ENCODE results near the gene DPEP2. TPM values are rescaled to one million over a fixed set of nuclear protein-coding genes. Genes with fewer than 3 reads are reported as not detected.

Gene DPEP2
- total RNA-seq, 1 donor, result not detected

- DNase-seq (ENCODE audit: insufficient read length, low spot score, missing footprints), result peak; percentile 84
- H3K4me3 ChIP-seq (ENCODE audit: insufficient read depth, low read length), result no peak overlapping the region
- no peaks in the 10 kb centered on the region for H3K27me3 ChIP-seq (ENCODE audit: insufficient read depth, low read length)
- no peaks in the 10 kb centered on the region for H3K79me2 ChIP-seq (ENCODE audit: insufficient read depth, low read length)
- no peaks in the 10 kb centered on the region for H4K20me1 ChIP-seq (ENCODE audit: insufficient read depth, low read length)
- H3K4me1 ChIP-seq (ENCODE audit: insufficient read depth, low read length), result no peaks in the 10 kb centered on the region
- no peak overlapping the region for H2AFZ ChIP-seq (ENCODE audit: low read length)
- peak; percentile 88 for TF ChIP-seq CTCF (IDR thresholded peaks at IDR 0.05; ENCODE audit: extremely low read depth, low read depth, low read length)
- no peaks in the 10 kb centered on the region for H3K9me3 ChIP-seq (ENCODE audit: low read depth, low read length)
- H3K36me3 ChIP-seq (ENCODE audit: insufficient read depth, low read length), result peaks cover 3% of the 10 kb centered on the region
- no peak overlapping the region for H3K27ac ChIP-seq (ENCODE audit: low read depth, low read length)
- H3K4me2 ChIP-seq (ENCODE audit: insufficient read depth, low read length), result no peak overlapping the region
Observed at GRCh38 chr16:68040506-68041288, 41.4 kb upstream of the DPEP2 start.

- no peak for TF ChIP-seq CTCF (IDR thresholded peaks at IDR 0.05; ENCODE audit: extremely low read depth, low read depth, low read length)
- Histone ChIP-seq H3K4me2 (ENCODE audit: insufficient read depth, low read length) (no peak overlapping the region), H3K27ac (ENCODE audit: low read depth, low read length) (no peak overlapping the region), H3K27me3 (ENCODE audit: insufficient read depth, low read length) (no peaks in the 10 kb centered on the region), H3K9me3 (ENCODE audit: low read depth, low read length) (no peaks in the 10 kb centered on the region), H2AFZ (ENCODE audit: low read length) (no peak overlapping the region), H3K36me3 (ENCODE audit: insufficient read depth, low read length) (peaks cover 3% of the 10 kb centered on the region), H3K4me3 (ENCODE audit: insufficient read depth, low read length) (no peak overlapping the region), H3K4me1 (ENCODE audit: insufficient read depth, low read length) (peaks cover under 1% of the 10 kb centered on the region), H3K79me2 (ENCODE audit: insufficient read depth, low read length) (no peaks in the 10 kb centered on the region), H4K20me1 (ENCODE audit: insufficient read depth, low read length) (no peaks in the 10 kb centered on the region)
- DNase-seq (ENCODE audit: insufficient read length, low spot score, missing footprints), result no peak
Observed at GRCh38 chr16:68037841-68038597, 38.7 kb upstream of the DPEP2 start.

GRCh38 chr16:68035227-68035626, 35.9 kb upstream of the DPEP2 start:
- Histone ChIP-seq H3K27me3 (ENCODE audit: insufficient read depth, low read length) (no peaks in the 10 kb centered on the region), H3K27ac (ENCODE audit: low read depth, low read length) (no peak overlapping the region), H3K36me3 (ENCODE audit: insufficient read depth, low read length) (no peaks in the 10 kb centered on the region), H3K9me3 (ENCODE audit: low read depth, low read length) (no peaks in the 10 kb centered on the region), H3K4me3 (ENCODE audit: insufficient read depth, low read length) (no peak overlapping the region), H4K20me1 (ENCODE audit: insufficient read depth, low read length) (peaks cover 6% of the 10 kb centered on the region), H2AFZ (ENCODE audit: low read length) (no peak overlapping the region), H3K79me2 (ENCODE audit: insufficient read depth, low read length) (no peaks in the 10 kb centered on the region), H3K4me2 (ENCODE audit: insufficient read depth, low read length) (no peak overlapping the region), H3K4me1 (ENCODE audit: insufficient read depth, low read length) (peaks cover 17% of the 10 kb centered on the region)
- DNase-seq (ENCODE audit: insufficient read length, low spot score, missing footprints), result no peak
- TF ChIP-seq CTCF (IDR thresholded peaks at IDR 0.05; ENCODE audit: extremely low read depth, low read depth, low read length), result no peak

GRCh38 chr16:68033101-68033500, 33.8 kb upstream of the DPEP2 start:
- Histone ChIP-seq H3K27ac (ENCODE audit: low read depth, low read length) (no peak overlapping the region), H2AFZ (ENCODE audit: low read length) (no peak overlapping the region), H4K20me1 (ENCODE audit: insufficient read depth, low read length) (peaks cover 6% of the 10 kb centered on the region), H3K36me3 (ENCODE audit: insufficient read depth, low read length) (peaks cover under 1% of the 10 kb centered on the region), H3K4me3 (ENCODE audit: insufficient read depth, low read length) (no peak overlapping the region), H3K79me2 (ENCODE audit: insufficient read depth, low read length) (no peaks in the 10 kb centered on the region), H3K4me1 (ENCODE audit: insufficient read depth, low read length) (peaks cover 22% of the 10 kb centered on the region), H3K27me3 (ENCODE audit: insufficient read depth, low read length) (no peaks in the 10 kb centered on the region), H3K4me2 (ENCODE audit: insufficient read depth, low read length) (no peak overlapping the region), H3K9me3 (ENCODE audit: low read depth, low read length) (no peaks in the 10 kb centered on the region)
- TF ChIP-seq CTCF (IDR thresholded peaks at IDR 0.05; ENCODE audit: extremely low read depth, low read depth, low read length), result no peak
- DNase-seq (ENCODE audit: insufficient read length, low spot score, missing footprints), result no peak
